Skeletal muscle tissue (tissue), 4 donors: Measurements from ENCODE around the gene KRT73. TPM values are rescaled to one million over a fixed set of nuclear protein-coding genes. Genes with fewer than 3 reads are reported as not detected.

ENCODE experiments used
- H3K27ac ChIP-seq: one replicate; pipeline ENCODE4 v1.7.0; 2013; ENCODE audit warnings: mild to moderate bottlenecking, low read depth, low read length, inconsistent platforms
- H3K27me3 ChIP-seq, 3 donors: one replicate each; pipeline ENCODE4 v1.7.0; 2013; ENCODE audit warnings: low read length in 3 of 3; ENCODE audit not compliant: control insufficient read depth in 3 of 3, insufficient read depth in 3 of 3
- H3K36me3 ChIP-seq, 3 donors: one replicate each; pipeline ENCODE4 v1.7.0; 2013; ENCODE audit warnings: low read length in 3 of 3; ENCODE audit not compliant: control insufficient read depth in 3 of 3, insufficient read depth in 3 of 3
- H3K4me1 ChIP-seq, 3 donors: one replicate each; pipeline ENCODE4 v1.7.0; 2013; ENCODE audit warnings: low read length in 3 of 3, mild to moderate bottlenecking in 3 of 3; ENCODE audit not compliant: control insufficient read depth in 3 of 3, insufficient read depth in 3 of 3
- H3K4me3 ChIP-seq, 3 donors: one replicate each; pipeline ENCODE4 v1.7.0; 2013; ENCODE audit warnings: low read length in 3 of 3
- H3K9ac ChIP-seq, 3 donors: one replicate each; pipeline ENCODE4 v1.7.0; 2013; ENCODE audit warnings: low read length in 3 of 3, mild to moderate bottlenecking in 3 of 3, moderate library complexity in 2 of 3, low read depth in 1 of 3
- H3K9me3 ChIP-seq, 3 donors: one replicate each; pipeline ENCODE4 v1.7.0; 2013; ENCODE audit warnings: low read length in 3 of 3; ENCODE audit not compliant: control insufficient read depth in 3 of 3
- total RNA-seq: library from RNA; depleted of rRNA; stranded (reverse); fragments of >200 nt; gene quantifications from one replicate; pipeline ENCODE4 v1.2.3, GENCODE V29; 2014
- donor health status: Osteomylitis.

Gene KRT73
- total RNA-seq, 1 donor from 2014 or later, result under 0.01 TPM

GRCh38 chr12:52634266-52635056 is 16.1 kb upstream of the KRT73 start:
- Histone ChIP-seq H3K4me1 (no peaks in the 10 kb centered on the region), H3K4me3 (no peak overlapping the region), H3K9me3 (no peaks in the 10 kb centered on the region), H3K9ac (no peak overlapping the region), H3K27ac (no peak overlapping the region), H3K36me3 (no peaks in the 10 kb centered on the region), H3K27me3 (peaks cover 0 to 14% (median 0%) of the 10 kb centered on the region in 3 donors)

- Histone ChIP-seq H3K9ac (no peak overlapping the region), H3K4me1 (no peaks in the 10 kb centered on the region), H3K36me3 (no peaks in the 10 kb centered on the region), H3K4me3 (no peak overlapping the region), H3K27ac (no peak overlapping the region), H3K9me3 (no peaks in the 10 kb centered on the region), H3K27me3 (peaks cover 0 to 25% (median 0%) of the 10 kb centered on the region in 3 donors)
These were observed 15.0 kb upstream of the KRT73 start for GRCh38 chr12:52633383-52633782.

- H3K4me1 ChIP-seq, result no peaks in the 10 kb centered on the region
- H3K36me3 ChIP-seq, result no peaks in the 10 kb centered on the region
- H3K9me3 ChIP-seq, result no peaks in the 10 kb centered on the region
- no peak overlapping the region for H3K4me3 ChIP-seq
- H3K9ac ChIP-seq, result no peak overlapping the region
- no peak overlapping the region for H3K27ac ChIP-seq
- peaks cover 0 to 25% (median under 1%) of the 10 kb centered on the region in 3 donors for H3K27me3 ChIP-seq
These were observed 14.3 kb upstream of the KRT73 start for GRCh38 chr12:52632656-52633055.

- H3K9me3 ChIP-seq, result no peaks in the 10 kb centered on the region
- H3K27ac ChIP-seq, result no peak overlapping the region
- H3K9ac ChIP-seq, result no peak overlapping the region
- H3K4me1 ChIP-seq, result no peaks in the 10 kb centered on the region
- H3K27me3 ChIP-seq, result peaks cover 0 to 24% (median 4%) of the 10 kb centered on the region in 3 donors
- H3K4me3 ChIP-seq, result no peak overlapping the region
- H3K36me3 ChIP-seq, result no peaks in the 10 kb centered on the region
These were observed 13.5 kb upstream of the KRT73 start for GRCh38 chr12:52631676-52632459.

GRCh38 chr12:52631264-52631663 is 12.9 kb upstream of the KRT73 start:
- Histone ChIP-seq H3K4me1 (no peaks in the 10 kb centered on the region), H3K27me3 (peaks cover 0 to 27% (median 4%) of the 10 kb centered on the region in 3 donors), H3K27ac (no peak overlapping the region), H3K36me3 (no peaks in the 10 kb centered on the region), H3K9ac (no peak overlapping the region), H3K4me3 (no peak overlapping the region), H3K9me3 (no peaks in the 10 kb centered on the region)

GRCh38 chr12:52630599-52631200 is 12.3 kb upstream of the KRT73 start:
- Histone ChIP-seq H3K4me1 (no peaks in the 10 kb centered on the region), H3K4me3 (no peak overlapping the region), H3K27me3 (peaks cover 0 to 27% (median 4%) of the 10 kb centered on the region in 3 donors), H3K9ac (no peak overlapping the region), H3K36me3 (no peaks in the 10 kb centered on the region), H3K9me3 (no peaks in the 10 kb centered on the region), H3K27ac (no peak overlapping the region)

- Histone ChIP-seq H3K4me3 (no peak overlapping the region), H3K4me1 (no peaks in the 10 kb centered on the region), H3K27me3 (peaks cover 0 to 27% (median 4%) of the 10 kb centered on the region in 3 donors), H3K27ac (no peak overlapping the region), H3K36me3 (no peaks in the 10 kb centered on the region), H3K9me3 (no peaks in the 10 kb centered on the region), H3K9ac (no peak overlapping the region)
These were observed 11.7 kb upstream of the KRT73 start for GRCh38 chr12:52630008-52630500.

- no peaks in the 10 kb centered on the region for H3K36me3 ChIP-seq
- peaks cover 0 to 27% (median 4%) of the 10 kb centered on the region in 3 donors for H3K27me3 ChIP-seq
- H3K27ac ChIP-seq, result no peak overlapping the region
- H3K9me3 ChIP-seq, result no peaks in the 10 kb centered on the region
- no peaks in the 10 kb centered on the region for H3K4me1 ChIP-seq
- no peak overlapping the region for H3K4me3 ChIP-seq
- H3K9ac ChIP-seq, result no peak overlapping the region
These were observed 11.1 kb upstream of the KRT73 start for GRCh38 chr12:52629281-52630007.

GRCh38 chr12:52628841-52629240 is 10.5 kb upstream of the KRT73 start:
- Histone ChIP-seq H3K4me3 (no peak overlapping the region), H3K27ac (no peak overlapping the region), H3K4me1 (no peaks in the 10 kb centered on the region), H3K9ac (no peak overlapping the region), H3K27me3 (peaks cover 0 to 27% (median 4%) of the 10 kb centered on the region in 3 donors), H3K9me3 (no peaks in the 10 kb centered on the region), H3K36me3 (no peaks in the 10 kb centered on the region)
